Fibroblast of lung (primary cell): ENCODE measurements around the gene SORL1. TPM values are rescaled to one million over a fixed set of nuclear protein-coding genes. Genes with fewer than 3 reads are reported as not detected.

Experiments
- DNase-seq, 2 donors: peaks; one replicate each; pipeline versions ENCODE4 v3.0.0 to v3.0.0-alpha.2; 2010; ENCODE audit warnings: low read depth in 2 of 2
- H2AFZ ChIP-seq: 2 replicates; pipeline ENCODE4 v1.5.1; 2012; ENCODE audit warnings: low read length, control low read depth, inconsistent platforms
- H3K27ac ChIP-seq: 2 replicates; pipeline ENCODE4 v1.5.1; 2011; ENCODE audit warnings: low read length, control low read depth; ENCODE audit not compliant: insufficient read depth
- H3K27me3 ChIP-seq: 2 replicates; pipeline ENCODE4 v1.5.1; 2011; ENCODE audit warnings: mild to moderate bottlenecking, low read length; ENCODE audit not compliant: control insufficient read depth, insufficient read depth
- H3K36me3 ChIP-seq: 2 replicates; pipeline ENCODE4 v1.5.1; 2011; ENCODE audit warnings: low read length; ENCODE audit not compliant: control insufficient read depth, insufficient read depth
- H3K4me1 ChIP-seq: 2 replicates; pipeline ENCODE4 v1.5.1; 2011; ENCODE audit warnings: low read length; ENCODE audit not compliant: control insufficient read depth, insufficient read depth; ENCODE audit errors: extremely low read depth
- H3K4me2 ChIP-seq: 2 replicates; pipeline ENCODE4 v1.5.1; 2011; ENCODE audit warnings: low read length, control low read depth; ENCODE audit not compliant: insufficient read depth; ENCODE audit errors: extremely low read depth
- H3K4me3 ChIP-seq, 4 experiments: fragments of 200-600 bp in 1 of 4; sonication (generic) in 1 of 4; replicated peaks in 1 of 4; 2 replicates each; pipeline ENCODE4 v1.5.1; 2011 to 2016; ENCODE audit warnings: low read length in 4 of 4, low read depth in 3 of 4, mild to moderate bottlenecking in 3 of 4, control low read depth in 2 of 4, inconsistent platforms in 1 of 4, mixed read lengths in 1 of 4; ENCODE audit not compliant: insufficient read depth in 1 of 4; ENCODE audit errors: control extremely low read depth in 1 of 4
- H3K79me2 ChIP-seq: 2 replicates; pipeline ENCODE4 v1.5.1; 2012; ENCODE audit warnings: mild to moderate bottlenecking, low read length, inconsistent platforms; ENCODE audit not compliant: control insufficient read depth, insufficient read depth
- H3K9ac ChIP-seq: 2 replicates; pipeline ENCODE4 v1.5.1; 2011; ENCODE audit warnings: mild to moderate bottlenecking, low read length, control low read depth; ENCODE audit not compliant: insufficient read depth
- H3K9me3 ChIP-seq: 2 replicates; pipeline ENCODE4 v1.5.1; 2012; ENCODE audit warnings: low read depth, low read length; ENCODE audit not compliant: control insufficient read depth, insufficient read depth
- H4K20me1 ChIP-seq: 2 replicates; pipeline ENCODE4 v1.5.1; 2011; ENCODE audit warnings: low read length; ENCODE audit not compliant: control insufficient read depth, insufficient read depth; ENCODE audit errors: extremely low read depth
- EZH2 ChIP-seq: IDR thresholded peaks from 2 replicates; pipeline ENCODE4 v1.5.1; 2012; ENCODE audit warnings: low read length, control low read depth, mild to moderate bottlenecking; ENCODE audit errors: missing control alignments
- polyA plus RNA-seq, 2 donors: library from polyadenylated mRNA; depleted of rRNA in 1 of 2; stranded (reverse) in 1 of 2; unstranded in 1 of 2; fragments of >200 nt; gene quantifications; 2 replicates each; pipeline ENCODE4 v1.2.1, GENCODE V29; 2011 to 2012; ENCODE audit warnings: missing spikeins in 1 of 2
- total RNA-seq: library from RNA; depleted of rRNA; stranded (reverse); fragments of >200 nt; gene quantifications from 2 replicates; pipeline ENCODE4 v1.2.1, GENCODE V29; 2014
- TF ChIP-seq, protein P1 (sequence below), 2 donors: IDR thresholded peaks in 1 of 2; conservative IDR thresholded peaks in 1 of 2; 1 replicate in 1 of 2; 2 replicates in 1 of 2; pipeline ENCODE4 v1.5.1; 2011 to 2012; ENCODE audit warnings: low read length in 2 of 2, control low read depth in 1 of 2, inconsistent platforms in 1 of 2, low read depth in 1 of 2, mild to moderate bottlenecking in 1 of 2

SORL1 gene
- total and polyA plus RNA-seq, 2 donors (not counting 1 experiment from before 2014, with no cell fraction given), result 0.58 to 10.9 TPM

DNA sequence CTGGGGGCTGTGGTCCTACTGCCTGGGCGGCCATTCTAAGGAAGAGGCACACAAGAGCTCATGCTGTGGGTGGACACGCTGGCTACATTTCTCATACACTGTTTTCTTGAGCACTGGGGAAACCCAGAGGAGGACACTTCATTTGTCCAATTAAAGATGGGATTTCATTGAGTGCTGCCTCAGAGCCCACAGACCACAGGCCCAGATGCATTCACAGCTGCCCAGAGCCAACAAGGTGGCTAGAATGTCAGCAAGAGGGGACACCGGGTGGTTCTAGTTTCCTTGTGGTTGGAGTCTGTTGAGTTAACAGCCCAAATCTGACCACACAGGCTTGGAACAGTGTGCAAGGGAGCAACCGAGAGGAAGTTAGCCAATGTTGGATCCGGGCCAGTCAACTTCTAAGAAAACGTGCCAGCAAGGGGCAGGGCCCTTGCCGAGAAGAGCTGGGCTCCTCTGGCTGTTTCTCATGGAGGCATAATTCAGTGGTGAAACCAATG is 35.0 kb upstream of the SORL1 start:
- peak overlapping the region; percentile 40 for H3K4me2 ChIP-seq
- H2AFZ ChIP-seq, result no peak overlapping the region
- H3K9ac ChIP-seq, result no peak overlapping the region
- no peaks in the 10 kb centered on the region for H3K4me1 ChIP-seq
- no peaks in the 10 kb centered on the region for H4K20me1 ChIP-seq
- no peak overlapping the region for H3K4me3 ChIP-seq
- TF ChIP-seq, protein P1, sequence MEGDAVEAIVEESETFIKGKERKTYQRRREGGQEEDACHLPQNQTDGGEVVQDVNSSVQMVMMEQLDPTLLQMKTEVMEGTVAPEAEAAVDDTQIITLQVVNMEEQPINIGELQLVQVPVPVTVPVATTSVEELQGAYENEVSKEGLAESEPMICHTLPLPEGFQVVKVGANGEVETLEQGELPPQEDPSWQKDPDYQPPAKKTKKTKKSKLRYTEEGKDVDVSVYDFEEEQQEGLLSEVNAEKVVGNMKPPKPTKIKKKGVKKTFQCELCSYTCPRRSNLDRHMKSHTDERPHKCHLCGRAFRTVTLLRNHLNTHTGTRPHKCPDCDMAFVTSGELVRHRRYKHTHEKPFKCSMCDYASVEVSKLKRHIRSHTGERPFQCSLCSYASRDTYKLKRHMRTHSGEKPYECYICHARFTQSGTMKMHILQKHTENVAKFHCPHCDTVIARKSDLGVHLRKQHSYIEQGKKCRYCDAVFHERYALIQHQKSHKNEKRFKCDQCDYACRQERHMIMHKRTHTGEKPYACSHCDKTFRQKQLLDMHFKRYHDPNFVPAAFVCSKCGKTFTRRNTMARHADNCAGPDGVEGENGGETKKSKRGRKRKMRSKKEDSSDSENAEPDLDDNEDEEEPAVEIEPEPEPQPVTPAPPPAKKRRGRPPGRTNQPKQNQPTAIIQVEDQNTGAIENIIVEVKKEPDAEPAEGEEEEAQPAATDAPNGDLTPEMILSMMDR (conservative IDR thresholded peaks at IDR 0.05 in 1 of 2, IDR thresholded peaks at IDR 0.05 in 1 of 2; ENCODE audit: low read depth in 1 of 2, low read length in 2 of 2), result no peak
- no peak for TF ChIP-seq EZH2
- no peak overlapping the region for H3K27ac ChIP-seq
- H3K9me3 ChIP-seq, result no peaks in the 10 kb centered on the region
- no peaks in the 10 kb centered on the region for H3K36me3 ChIP-seq
- peaks cover 4% of the 10 kb centered on the region for H3K27me3 ChIP-seq
- peak; percentile 96 for DNase-seq
- no peaks in the 10 kb centered on the region for H3K79me2 ChIP-seq

DNA sequence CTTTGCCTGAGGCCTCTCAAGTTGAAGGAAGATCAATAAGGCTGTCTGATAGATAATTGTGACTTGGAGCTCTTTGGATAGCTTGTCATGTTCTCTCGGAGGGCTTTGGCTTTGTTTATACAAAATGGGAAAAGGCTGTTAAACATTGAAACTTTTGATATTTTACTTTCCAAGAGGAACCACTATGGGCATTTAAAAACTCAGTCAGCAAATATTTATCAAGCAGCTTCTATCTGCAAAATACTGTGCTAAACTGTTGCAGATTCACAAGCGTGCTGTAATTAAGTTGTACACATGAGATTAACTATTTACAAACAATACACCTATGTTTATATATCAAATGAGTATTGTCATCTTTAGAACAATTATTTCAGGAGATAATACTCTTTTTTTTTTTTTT is 34.5 kb upstream of the SORL1 start:
- no peaks in the 10 kb centered on the region for H4K20me1 ChIP-seq
- no peak for DNase-seq
- no peak overlapping the region for H3K4me3 ChIP-seq
- no peak overlapping the region for H3K9ac ChIP-seq
- peaks cover 4% of the 10 kb centered on the region for H3K27me3 ChIP-seq
- no peak overlapping the region for H2AFZ ChIP-seq
- H3K36me3 ChIP-seq, result no peaks in the 10 kb centered on the region
- TF ChIP-seq, protein P1 (conservative IDR thresholded peaks at IDR 0.05 in 1 of 2, IDR thresholded peaks at IDR 0.05 in 1 of 2; ENCODE audit: low read depth in 1 of 2, low read length in 2 of 2), result no peak
- no peak for TF ChIP-seq EZH2
- H3K79me2 ChIP-seq, result no peaks in the 10 kb centered on the region
- no peak overlapping the region for H3K4me2 ChIP-seq
- no peaks in the 10 kb centered on the region for H3K9me3 ChIP-seq
- H3K27ac ChIP-seq, result no peak overlapping the region
- no peaks in the 10 kb centered on the region for H3K4me1 ChIP-seq

DNA sequence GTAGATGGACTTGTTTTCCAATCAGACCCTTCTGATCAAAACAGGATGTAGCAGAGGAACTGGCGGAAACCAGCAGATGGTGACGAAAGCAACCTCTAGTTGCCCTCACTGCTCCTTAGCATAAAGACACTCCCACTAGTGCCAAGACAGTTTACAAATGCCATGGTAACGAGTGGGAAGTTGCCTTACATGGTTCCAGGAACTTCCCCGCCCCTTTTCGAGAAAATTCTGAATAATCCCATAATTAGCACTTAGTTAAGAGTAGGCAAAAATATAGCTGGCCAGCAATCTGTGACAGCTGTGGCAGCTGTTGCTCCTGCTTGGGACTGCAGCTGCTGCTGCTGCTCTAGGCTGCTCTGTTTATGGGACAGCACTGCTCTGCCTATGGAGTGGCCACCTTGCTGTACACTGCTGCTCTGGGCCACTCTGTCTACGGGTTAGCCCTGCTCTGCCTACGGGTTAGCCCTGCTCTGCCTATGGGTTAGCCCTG is 33.4 kb upstream of the SORL1 start:
- no peaks in the 10 kb centered on the region for H4K20me1 ChIP-seq
- no peak for DNase-seq
- no peaks in the 10 kb centered on the region for H3K79me2 ChIP-seq
- H2AFZ ChIP-seq, result no peak overlapping the region
- H3K4me3 ChIP-seq, result no peak overlapping the region
- H3K27me3 ChIP-seq, result peaks cover 4% of the 10 kb centered on the region
- H3K4me2 ChIP-seq, result no peak overlapping the region
- H3K4me1 ChIP-seq, result no peaks in the 10 kb centered on the region
- TF ChIP-seq EZH2, result no peak
- TF ChIP-seq, protein P1 (conservative IDR thresholded peaks at IDR 0.05 in 1 of 2, IDR thresholded peaks at IDR 0.05 in 1 of 2; ENCODE audit: low read depth in 1 of 2, low read length in 2 of 2), result no peak
- no peaks in the 10 kb centered on the region for H3K9me3 ChIP-seq
- no peak overlapping the region for H3K27ac ChIP-seq
- H3K36me3 ChIP-seq, result no peaks in the 10 kb centered on the region
- no peak overlapping the region for H3K9ac ChIP-seq
